Lung microvascular endothelial cell (primary cell): ENCODE measurements around the gene ENDOV. TPM values are rescaled to one million over a fixed set of nuclear protein-coding genes. Genes with fewer than 3 reads are reported as not detected.

Experiments used
- DNase-seq, 2 donors: peaks; one replicate each; pipeline versions ENCODE4 v3.0.0 to v3.0.0-alpha.2; 2010; ENCODE audit warnings: low read depth in 2 of 2
- total RNA-seq: library from RNA; depleted of rRNA; stranded (reverse); fragments of >200 nt; gene quantifications from 2 replicates; pipeline ENCODE4 v1.2.1, GENCODE V29; 2014

The ENDOV gene
- total RNA-seq, 1 donor from 2014 or later = 15.3 TPM

- no peak for DNase-seq
Measured at GRCh38 chr17:80431246-80432195, 16.6 kb downstream of the ENDOV start.

- DNase-seq = no peak
Measured at GRCh38 chr17:80432350-80432955, 17.5 kb downstream of the ENDOV start.

- no peak for DNase-seq
Measured at GRCh38 chr17:80432961-80433550, 18.1 kb downstream of the ENDOV start.

- no peak for DNase-seq
Measured at GRCh38 chr17:80433916-80434666, 19.1 kb downstream of the ENDOV start.

GRCh38 chr17:80437532-80437931 is 22.6 kb downstream of the ENDOV start:
- DNase-seq = no peak

GRCh38 chr17:80438806-80439205 is 23.8 kb downstream of the ENDOV start:
- DNase-seq = no peak

- no peak for DNase-seq
Measured at GRCh38 chr17:80439499-80439898, 24.5 kb downstream of the ENDOV start.

- peak; percentile 44 to 66 for DNase-seq
Measured at GRCh38 chr17:80441133-80441578, 26.2 kb downstream of the ENDOV start.

- no peak for DNase-seq
Measured at GRCh38 chr17:80441598-80442322, 26.8 kb downstream of the ENDOV start.

GRCh38 chr17:80442323-80442659 is 27.3 kb downstream of the ENDOV start:
- DNase-seq = no peak

- no peak for DNase-seq
Measured at GRCh38 chr17:80442764-80443163, 27.8 kb downstream of the ENDOV start.

- no peak for DNase-seq
Measured at GRCh38 chr17:80443498-80443897, 28.5 kb downstream of the ENDOV start.

- no peak for DNase-seq
Measured at GRCh38 chr17:80443916-80444643, 29.1 kb downstream of the ENDOV start.

GRCh38 chr17:80444644-80444979 is 29.6 kb downstream of the ENDOV start:
- no peak for DNase-seq

- no peak for DNase-seq
Measured at GRCh38 chr17:80445007-80445725, 30.2 kb downstream of the ENDOV start.

- no peak for DNase-seq
Measured at GRCh38 chr17:80445726-80446110, 30.8 kb downstream of the ENDOV start.

GRCh38 chr17:80446645-80447405 is 31.9 kb downstream of the ENDOV start:
- no peak for DNase-seq

GRCh38 chr17:80447790-80448189 is 32.8 kb downstream of the ENDOV start:
- no peak for DNase-seq
